HepG2 (cell line): Measurements from ENCODE around the gene UQCC2. TPM values are rescaled to one million over a fixed set of nuclear protein-coding genes. Genes with fewer than 3 reads are reported as not detected.

ENCODE experiments used
- ATF4 ChIP-seq, 2 experiments: fragments of 450-650 bp in 1 of 2; sonication (generic) in 1 of 2; formaldehyde crosslinking; IDR thresholded peaks; 2 replicates each; pipeline versions ENCODE4 v1.5.0 to v1.8.0; 2020 to 2022; ENCODE audit warnings: mild to moderate bottlenecking in 1 of 2, missing genetic modification reagents in 1 of 2
- ATF5 ChIP-seq: sonication (generic); formaldehyde crosslinking; IDR thresholded peaks from 2 replicates; pipeline ENCODE4 v1.4.0; 2020; ENCODE audit warnings: mild to moderate bottlenecking, low read depth, missing genetic modification reagents
- E2F5 ChIP-seq: sonication (generic); formaldehyde crosslinking; conservative IDR thresholded peaks from 2 replicates; pipeline ENCODE4 v1.4.0; 2020; ENCODE audit warnings: missing genetic modification reagents
- ELF1 ChIP-seq: sonication (generic); formaldehyde crosslinking; IDR thresholded peaks from 2 replicates; pipeline ENCODE4 v1.4.0; 2020; ENCODE audit warnings: missing genetic modification reagents
- HDAC2 ChIP-seq: sonication (generic); formaldehyde crosslinking; IDR thresholded peaks from 2 replicates; pipeline ENCODE4 v1.4.0; 2020; ENCODE audit warnings: missing genetic modification reagents
- HOXA7 ChIP-seq: sonication (generic); formaldehyde crosslinking; IDR thresholded peaks from 2 replicates; pipeline ENCODE4 v1.8.1; 2022; ENCODE audit warnings: mild to moderate bottlenecking, missing genetic modification reagents, moderate library complexity
- MAF1 ChIP-seq: sonication (generic); formaldehyde crosslinking; IDR thresholded peaks from 2 replicates; pipeline ENCODE4 v1.5.0; 2020; ENCODE audit warnings: missing genetic modification reagents, borderline replicate concordance
- MAFG ChIP-seq: sonication (generic); formaldehyde crosslinking; IDR thresholded peaks from 2 replicates; pipeline ENCODE4 v1.5.1; 2020; ENCODE audit warnings: mild to moderate bottlenecking, missing genetic modification reagents
- MED1 ChIP-seq: sonication (generic); formaldehyde crosslinking; IDR thresholded peaks from 2 replicates; pipeline ENCODE4 v1.4.0; 2020; ENCODE audit warnings: missing genetic modification reagents
- RBFOX2 ChIP-seq: fragments of 200-400 bp; formaldehyde crosslinking; IDR thresholded peaks from 2 replicates; pipeline ENCODE4 v1.6.1; 2017; ENCODE audit warnings: low read depth, mild to moderate bottlenecking, low read length
- RCOR2 ChIP-seq: IDR thresholded peaks from 2 replicates; pipeline ENCODE4 v1.6.1; 2016; ENCODE audit warnings: missing biosample characterization, missing genetic modification reagents
- SMYD3 ChIP-seq: sonication (generic); formaldehyde crosslinking; IDR thresholded peaks from 2 replicates; pipeline ENCODE4 v1.8.1; 2023; ENCODE audit warnings: mild to moderate bottlenecking, missing genetic modification reagents
- TMF1 ChIP-seq: sonication (generic); formaldehyde crosslinking; IDR thresholded peaks from 2 replicates; pipeline ENCODE4 v1.8.1; 2022; ENCODE audit warnings: low read depth, missing genetic modification reagents
- ZNF251 ChIP-seq: sonication (generic); formaldehyde crosslinking; IDR thresholded peaks from 2 replicates; pipeline ENCODE4 v1.9.0; 2021; ENCODE audit warnings: mild to moderate bottlenecking, missing genetic modification reagents
- ZNF597 ChIP-seq: sonication (generic); formaldehyde crosslinking; IDR thresholded peaks from 2 replicates; pipeline ENCODE4 v1.5.0; 2020; ENCODE audit warnings: missing genetic modification reagents
- ZNF652 ChIP-seq: IDR thresholded peaks from 2 replicates; pipeline ENCODE4 v1.6.1; 2016; ENCODE audit warnings: low read depth, borderline replicate concordance
- ZNF672 ChIP-seq: sonication (generic); formaldehyde crosslinking; IDR thresholded peaks from 2 replicates; pipeline ENCODE4 v1.8.1; 2022; ENCODE audit warnings: missing genetic modification reagents
- ZNF737 ChIP-seq: sonication (generic); formaldehyde crosslinking; IDR thresholded peaks from 2 replicates; pipeline ENCODE4 v1.5.0; 2020; ENCODE audit warnings: missing genetic modification reagents, mild to moderate bottlenecking, borderline replicate concordance
- ZNF766 ChIP-seq: sonication (generic); formaldehyde crosslinking; IDR thresholded peaks from 2 replicates; pipeline ENCODE4 v1.5.0; 2020; ENCODE audit warnings: missing genetic modification reagents, borderline replicate concordance
- ZNF775 ChIP-seq: sonication (generic); formaldehyde crosslinking; IDR thresholded peaks from 2 replicates; pipeline ENCODE4 v1.4.0; 2020; ENCODE audit warnings: missing genetic modification reagents, mild to moderate bottlenecking, moderate library complexity, borderline replicate concordance
- polyA plus RNA-seq, 8 experiments: library from polyadenylated mRNA; depleted of rRNA in 3 of 8; stranded (reverse) in 7 of 8; unstranded in 1 of 8; fragments of >200 nt; fragmentation: Illumina TruSeq in 4 of 8; extraction: Trizol in 4 of 8; gene quantifications; 2 replicates each; pipeline versions ENCODE4 v1.2.1 to v1.2.3, GENCODE V29; 2011 to 2016; ENCODE audit warnings: low read depth in 4 of 8, missing spikeins in 1 of 8, mixed read lengths in 1 of 8; ENCODE audit not compliant: insufficient read depth in 1 of 8
- total RNA-seq, 5 experiments: library from RNA; depleted of rRNA; stranded (reverse); fragments of >200 nt; fragmentation: Illumina TruSeq; extraction: Trizol; gene quantifications; 2 replicates each; pipeline ENCODE4 v1.2.3, GENCODE V29; 2016; ENCODE audit warnings: low read depth in 1 of 5
- TF ChIP-seq, protein P1 (sequence below): sonication (generic); formaldehyde crosslinking; IDR thresholded peaks from 2 replicates; pipeline ENCODE4 v1.8.1; 2023; ENCODE audit warnings: mild to moderate bottlenecking, missing genetic modification reagents
- TF ChIP-seq, protein P2 (sequence below): sonication (generic); formaldehyde crosslinking; IDR thresholded peaks from 2 replicates; pipeline ENCODE4 v1.4.0; 2020; ENCODE audit warnings: missing genetic modification reagents, mild to moderate bottlenecking, borderline replicate concordance

Gene UQCC2
- total and polyA plus RNA-seq, 2 of the 13 experiments (the other 11 are each of a cell fraction or from before 2014, with no cell fraction given), result 82.4 to 238 TPM

GRCh38 chr6:33710296-33711121, 991 bp downstream of the UQCC2 start (continued):
- no peak for TF ChIP-seq ZNF775 (CRISPR knock-in tag)
- TF ChIP-seq, protein P1, sequence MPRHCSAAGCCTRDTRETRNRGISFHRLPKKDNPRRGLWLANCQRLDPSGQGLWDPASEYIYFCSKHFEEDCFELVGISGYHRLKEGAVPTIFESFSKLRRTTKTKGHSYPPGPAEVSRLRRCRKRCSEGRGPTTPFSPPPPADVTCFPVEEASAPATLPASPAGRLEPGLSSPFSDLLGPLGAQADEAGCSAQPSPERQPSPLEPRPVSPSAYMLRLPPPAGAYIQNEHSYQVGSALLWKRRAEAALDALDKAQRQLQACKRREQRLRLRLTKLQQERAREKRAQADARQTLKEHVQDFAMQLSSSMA (CRISPR knock-in tag), result no peak
- TF ChIP-seq ZNF597 (CRISPR knock-in tag), result no peak
- no peak for TF ChIP-seq ELF1
- TF ChIP-seq ATF4 (CRISPR knock-in tag; IDR thresholded peaks at IDR 0.05), result no peak
- no peak for TF ChIP-seq ZNF652 (CRISPR knock-in tag)
- TF ChIP-seq RBFOX2, result no peak
- no peak; the same call in 1 of the 2 replicates for TF ChIP-seq HOXA7
- no peak for TF ChIP-seq ZNF672 (CRISPR knock-in tag)
- TF ChIP-seq ZNF766, result no peak
- TF ChIP-seq, protein P2, sequence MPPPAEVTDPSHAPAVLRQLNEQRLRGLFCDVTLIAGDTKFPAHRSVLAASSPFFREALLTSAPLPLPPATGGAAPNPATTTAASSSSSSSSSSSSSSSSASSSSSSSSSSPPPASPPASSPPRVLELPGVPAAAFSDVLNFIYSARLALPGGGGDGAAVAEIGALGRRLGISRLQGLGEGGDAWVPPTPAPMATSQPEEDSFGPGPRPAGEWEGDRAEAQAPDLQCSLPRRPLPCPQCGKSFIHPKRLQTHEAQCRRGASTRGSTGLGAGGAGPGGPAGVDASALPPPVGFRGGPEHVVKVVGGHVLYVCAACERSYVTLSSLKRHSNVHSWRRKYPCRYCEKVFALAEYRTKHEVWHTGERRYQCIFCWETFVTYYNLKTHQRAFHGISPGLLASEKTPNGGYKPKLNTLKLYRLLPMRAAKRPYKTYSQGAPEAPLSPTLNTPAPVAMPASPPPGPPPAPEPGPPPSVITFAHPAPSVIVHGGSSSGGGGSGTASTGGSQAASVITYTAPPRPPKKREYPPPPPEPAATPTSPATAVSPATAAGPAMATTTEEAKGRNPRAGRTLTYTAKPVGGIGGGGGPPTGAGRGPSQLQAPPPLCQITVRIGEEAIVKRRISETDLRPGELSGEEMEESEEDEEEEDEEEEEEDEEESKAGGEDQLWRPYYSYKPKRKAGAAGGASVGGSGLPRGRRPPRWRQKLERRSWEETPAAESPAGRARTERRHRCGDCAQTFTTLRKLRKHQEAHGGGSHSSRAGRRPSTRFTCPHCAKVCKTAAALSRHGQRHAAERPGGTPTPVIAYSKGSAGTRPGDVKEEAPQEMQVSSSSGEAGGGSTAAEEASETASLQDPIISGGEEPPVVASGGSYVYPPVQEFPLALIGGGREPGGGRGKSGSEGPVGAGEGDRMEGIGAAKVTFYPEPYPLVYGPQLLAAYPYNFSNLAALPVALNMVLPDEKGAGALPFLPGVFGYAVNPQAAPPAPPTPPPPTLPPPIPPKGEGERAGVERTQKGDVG (CRISPR knock-in tag), result no peak
- no peak for TF ChIP-seq ATF5 (CRISPR knock-in tag)
- no peak for TF ChIP-seq E2F5
- TF ChIP-seq SMYD3, result 0 out of 2 replicates have a peak, but pooled peaks have one; percentile 47
- no peak for TF ChIP-seq ZNF737 (CRISPR knock-in tag)
- TF ChIP-seq HDAC2, result no peak
- no peak for TF ChIP-seq RCOR2 (CRISPR knock-in tag)
- TF ChIP-seq ZNF251, result no peak
- TF ChIP-seq TMF1 (CRISPR knock-in tag), result no peak
- TF ChIP-seq MAF1, result no peak
- no peak for TF ChIP-seq MED1 (CRISPR knock-in tag)
- TF ChIP-seq MAFG (CRISPR knock-in tag), result no peak
